ENCODE measurements around the gene C1orf159. TPM values are rescaled to one million over a fixed set of nuclear protein-coding genes. Genes with fewer than 3 reads are reported as not detected.

Gene C1orf159
- total and polyA plus RNA-seq, 2 of the 8 experiments (the other 6 are each of a cell fraction or from before 2014, with no cell fraction given): 10.0 to 10.9 TPM

GRCh38 chr1:1082239-1082775, 33.6 kb downstream of the C1orf159 start (continued):
- TF ChIP-seq MAX (IDR thresholded peaks at IDR 0.05) (no peak), RNF2 (IDR thresholded peaks at IDR 0.05; ENCODE audit: borderline replicate concordance, low read depth, low read length, missing control alignments, poor library complexity, severe bottlenecking) (no peak), CHD2 (IDR thresholded peaks at IDR 0.05; ENCODE audit: low read length) (no peak), NANOG (IDR thresholded peaks at IDR 0.05; ENCODE audit: insufficient read depth, low read depth, low read length, poor library complexity, severe bottlenecking) (no peak), SAP30 (IDR thresholded peaks at IDR 0.05; ENCODE audit: insufficient read depth, insufficient replicate concordance, low read length) (no peak), CEBPB (IDR thresholded peaks at IDR 0.05; ENCODE audit: low read depth, low read length) (no peak), ZNF274 (IDR thresholded peaks at IDR 0.05; ENCODE audit: borderline replicate concordance, extremely low read depth, low read length) (no peak), BCL11A (IDR thresholded peaks at IDR 0.05; ENCODE audit: low read depth in 2 of 2, low read length in 2 of 2) (no peak)

All from H1 (cell line).